Measurements from ENCODE around the gene HDAC8. TPM values are rescaled to one million over a fixed set of nuclear protein-coding genes. Genes with fewer than 3 reads are reported as not detected.
"Not testable (repeated sequence)": the region's sequence is repeated elsewhere in the genome, so short reads cannot be mapped to it uniquely, and the experiment has no call there.

Gene HDAC8
- total RNA-seq, 1 experiment from 2014 or later, result 33.3 TPM

DNA sequence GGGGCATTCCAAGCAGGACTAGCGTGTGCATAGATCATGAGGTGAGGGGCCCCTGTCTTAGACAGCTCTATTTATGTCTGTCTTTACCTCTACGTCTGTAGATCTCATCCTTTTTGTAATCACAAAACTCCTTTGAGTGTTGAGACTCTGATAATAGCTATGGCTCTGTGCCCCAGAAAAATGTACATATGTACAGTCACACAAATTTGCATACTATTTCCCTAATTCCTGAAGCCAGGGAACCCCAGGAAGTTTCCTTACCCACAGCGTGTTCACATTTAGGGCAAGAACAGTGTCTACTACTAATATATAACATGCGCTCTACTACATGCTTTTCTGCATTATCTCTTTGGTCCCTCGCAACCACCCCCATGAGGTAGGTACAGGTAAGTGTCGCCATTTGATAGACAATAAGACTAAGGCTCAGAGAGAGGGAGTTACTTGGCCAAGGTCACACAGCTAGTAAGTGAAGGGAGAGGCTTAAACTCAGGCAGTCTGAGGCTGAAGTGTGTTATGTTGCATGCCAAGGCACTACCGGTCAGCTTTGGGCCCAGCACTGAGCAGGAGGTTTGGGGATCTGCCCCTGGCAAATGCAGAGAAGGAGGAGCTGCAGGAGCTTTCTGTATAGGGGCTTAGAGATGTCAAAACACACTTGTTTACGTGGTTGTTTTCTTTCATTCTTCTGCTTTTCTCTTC lies 245.9 kb downstream of the HDAC8 start:
- H3K36me3 ChIP-seq, result no peaks in the 10 kb centered on the region
- H3K4me1 ChIP-seq (replicated peaks), result no peaks in the 10 kb centered on the region
- DNase-seq (ENCODE audit: low read depth in 1 of 2, low spot score in 2 of 2), result no peak
- no peaks in the 10 kb centered on the region for H3K9me3 ChIP-seq (replicated peaks)
- H3K27me3 ChIP-seq (replicated peaks), result no peaks in the 10 kb centered on the region
- no peak overlapping the region for H3K4me3 ChIP-seq
- H3K27ac ChIP-seq, result no peak overlapping the region

DNA sequence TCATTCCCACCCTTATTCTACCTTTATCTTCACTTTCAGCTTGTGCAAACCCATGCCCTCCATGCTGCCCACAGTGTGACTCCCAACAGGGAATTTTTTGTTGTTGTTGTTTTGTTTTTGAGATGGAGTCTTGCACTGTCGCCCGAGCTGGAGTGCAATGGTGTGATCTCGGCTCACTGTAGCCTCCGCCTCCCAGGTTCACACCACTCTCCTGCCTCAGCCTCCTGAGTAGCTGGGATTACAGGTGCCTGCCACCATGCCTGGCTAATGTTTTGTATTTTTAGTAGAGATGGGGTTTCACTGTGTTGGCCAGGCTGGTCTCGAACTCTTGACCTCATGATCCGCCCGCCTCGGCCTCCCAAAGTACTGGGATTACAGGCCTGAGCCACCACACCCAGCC lies 253.0 kb downstream of the HDAC8 start:
- DNase-seq (ENCODE audit: low read depth in 1 of 2, low spot score in 2 of 2); H3K4me3 ChIP-seq; H3K27ac ChIP-seq; H3K27me3 ChIP-seq (replicated peaks); H3K36me3 ChIP-seq; H3K9me3 ChIP-seq (replicated peaks); H3K4me1 ChIP-seq (replicated peaks): not testable (repeated sequence)

- no peak for DNase-seq (ENCODE audit: low read depth in 1 of 2, low spot score in 2 of 2)
- no peaks in the 10 kb centered on the region for H3K4me1 ChIP-seq (replicated peaks)
- no peak overlapping the region for H3K4me3 ChIP-seq
- no peaks in the 10 kb centered on the region for H3K9me3 ChIP-seq (replicated peaks)
- H3K27ac ChIP-seq, result no peak overlapping the region
- no peaks in the 10 kb centered on the region for H3K36me3 ChIP-seq
- no peaks in the 10 kb centered on the region for H3K27me3 ChIP-seq (replicated peaks)
These were observed 255.5 kb downstream of the HDAC8 start for GRCh38 chrX:72317139-72317538.

DNA sequence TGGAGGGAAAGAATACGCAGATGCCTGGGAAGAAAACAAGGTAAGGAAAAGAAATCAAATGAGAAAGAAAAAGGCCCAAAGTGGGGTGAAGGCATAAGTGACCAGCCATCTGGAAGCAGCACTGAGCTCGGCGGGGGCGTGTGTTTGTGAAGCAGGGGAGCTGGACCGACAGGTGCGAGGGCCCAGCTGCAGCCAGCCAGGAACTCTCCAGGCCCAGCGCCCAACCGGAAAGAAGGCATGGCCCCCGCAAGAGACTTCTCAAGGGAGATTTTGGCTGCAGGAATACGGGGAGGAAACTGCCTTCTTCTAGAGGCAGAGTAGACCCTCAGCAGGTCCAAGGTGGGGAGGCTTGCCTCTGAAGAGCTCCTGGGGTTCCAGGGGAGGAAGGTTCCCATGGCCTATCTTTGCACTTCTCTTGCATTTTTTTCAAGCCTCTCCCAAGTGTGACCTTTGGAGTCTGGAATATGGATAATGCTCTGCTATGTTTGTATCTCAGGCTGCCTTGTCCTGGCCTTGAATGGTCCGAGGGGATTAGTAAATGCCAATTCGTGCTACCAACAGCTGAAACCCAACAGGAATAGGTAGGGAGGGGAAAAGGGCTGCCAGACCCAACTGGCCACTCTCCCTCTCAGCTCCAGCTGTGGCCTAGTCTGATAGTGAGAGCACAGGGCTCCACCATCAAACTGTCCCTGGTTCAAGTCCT lies 256.1 kb downstream of the HDAC8 start:
- no peaks in the 10 kb centered on the region for H3K4me1 ChIP-seq (replicated peaks)
- no peaks in the 10 kb centered on the region for H3K27me3 ChIP-seq (replicated peaks)
- no peak overlapping the region for H3K27ac ChIP-seq
- H3K36me3 ChIP-seq, result no peaks in the 10 kb centered on the region
- no peak for DNase-seq (ENCODE audit: low read depth in 1 of 2, low spot score in 2 of 2)
- H3K4me3 ChIP-seq, result no peak overlapping the region
- H3K9me3 ChIP-seq (replicated peaks), result no peaks in the 10 kb centered on the region

DNA sequence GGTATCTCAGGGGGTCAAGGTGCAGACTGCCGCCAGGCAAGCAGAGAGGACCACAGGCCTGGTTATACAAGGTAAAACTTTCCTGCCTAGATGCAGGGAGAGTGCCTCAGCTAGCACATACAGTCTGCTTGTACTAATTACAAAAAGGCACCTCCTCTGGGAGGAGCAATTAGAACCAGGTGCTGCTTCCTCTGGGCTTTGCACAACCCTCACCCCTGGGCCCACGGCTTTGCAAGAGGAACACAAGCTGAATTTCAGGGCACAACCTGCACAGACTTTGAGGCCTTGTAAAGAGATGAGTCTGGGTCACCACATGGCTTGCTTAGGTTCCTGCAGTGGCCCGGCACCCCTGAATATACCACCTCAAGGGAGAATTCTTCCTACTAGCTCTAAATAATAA lies 257.8 kb downstream of the HDAC8 start:
- Histone ChIP-seq H3K4me1 (replicated peaks) (no peaks in the 10 kb centered on the region), H3K36me3 (no peaks in the 10 kb centered on the region), H3K27ac (no peak overlapping the region), H3K27me3 (replicated peaks) (no peaks in the 10 kb centered on the region), H3K9me3 (replicated peaks) (no peaks in the 10 kb centered on the region), H3K4me3 (no peak overlapping the region)
- DNase-seq (ENCODE audit: low read depth in 1 of 2, low spot score in 2 of 2), result no peak

DNA sequence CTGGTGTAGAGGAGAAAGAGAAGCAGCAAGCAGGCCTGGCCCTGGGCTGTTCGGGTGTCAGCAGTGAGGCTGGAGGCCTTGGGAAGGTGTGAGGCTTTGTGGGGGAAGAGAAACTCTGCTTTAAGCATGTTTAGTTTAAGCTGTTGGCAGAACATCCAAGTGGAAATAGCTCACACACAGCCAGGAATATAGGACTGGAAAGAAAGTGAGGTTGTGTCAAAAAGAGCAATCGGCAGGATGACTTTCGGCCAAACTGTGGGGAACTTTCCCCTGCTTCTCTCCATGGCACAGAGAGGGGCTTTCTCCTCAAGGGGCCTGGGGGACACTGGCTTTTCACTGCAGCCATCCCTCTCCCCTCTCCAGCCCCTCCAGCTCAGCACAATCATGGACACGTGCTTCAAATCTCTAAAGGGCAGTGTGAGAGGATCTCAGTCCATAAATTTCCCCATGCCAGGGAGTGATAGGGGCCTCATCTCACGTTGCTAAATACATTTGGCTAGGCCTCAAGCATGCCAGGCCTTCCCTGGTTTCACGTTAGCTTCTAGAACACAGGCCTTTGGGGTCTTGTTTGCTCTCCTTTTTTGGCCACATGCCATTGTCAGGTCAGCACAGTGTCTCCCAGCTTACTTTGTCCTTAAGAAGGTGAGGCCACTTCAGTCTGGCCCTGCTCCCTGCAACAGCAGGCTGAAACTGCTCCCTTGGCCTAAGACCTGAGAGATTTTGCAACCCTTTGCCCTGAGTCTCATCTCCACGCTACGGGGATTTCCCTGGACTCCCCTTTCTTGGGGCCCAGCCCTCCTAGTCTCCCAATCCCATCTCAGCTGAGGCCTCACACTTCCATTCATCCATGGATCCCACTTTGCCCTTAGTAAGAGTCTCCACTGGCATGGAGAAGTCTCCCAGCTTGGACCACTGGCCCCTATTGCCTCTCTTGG lies 258.7 kb downstream of the HDAC8 start:
- Histone ChIP-seq H3K36me3 (no peaks in the 10 kb centered on the region), H3K27me3 (replicated peaks) (no peaks in the 10 kb centered on the region), H3K4me1 (replicated peaks) (peaks cover 2% of the 10 kb centered on the region; the same call in 1 of the 2 replicates), H3K4me3 (no peak overlapping the region), H3K27ac (no peak overlapping the region), H3K9me3 (replicated peaks) (no peaks in the 10 kb centered on the region)
- DNase-seq (ENCODE audit: low read depth in 1 of 2, low spot score in 2 of 2), result no peak

GRCh38 chrX:72312311-72312940 lies 260.2 kb downstream of the HDAC8 start:
- Histone ChIP-seq H3K9me3 (replicated peaks) (no peaks in the 10 kb centered on the region), H3K4me3 (no peak overlapping the region), H3K27ac (no peak overlapping the region), H3K36me3 (no peaks in the 10 kb centered on the region), H3K4me1 (replicated peaks) (peaks cover 8% of the 10 kb centered on the region), H3K27me3 (replicated peaks) (peaks cover 10% of the 10 kb centered on the region)
- no peak for DNase-seq (ENCODE audit: low read depth in 1 of 2, low spot score in 2 of 2)

- Histone ChIP-seq H3K9me3 (replicated peaks) (no peaks in the 10 kb centered on the region), H3K4me1 (replicated peaks) (peaks cover 28% of the 10 kb centered on the region), H3K4me3 (no peak overlapping the region), H3K27me3 (replicated peaks) (peaks cover 31% of the 10 kb centered on the region), H3K36me3 (no peaks in the 10 kb centered on the region), H3K27ac (no peak overlapping the region)
- no peak for DNase-seq (ENCODE audit: low read depth in 1 of 2, low spot score in 2 of 2)
These were observed 263.2 kb downstream of the HDAC8 start for GRCh38 chrX:72309297-72310071.

GRCh38 chrX:72308566-72309296 lies 263.9 kb downstream of the HDAC8 start:
- peaks cover 33% of the 10 kb centered on the region for H3K27me3 ChIP-seq (replicated peaks)
- H3K36me3 ChIP-seq, result no peaks in the 10 kb centered on the region
- no peak overlapping the region for H3K4me3 ChIP-seq
- peak; percentile 50 to 55 for DNase-seq (ENCODE audit: low read depth in 1 of 2, low spot score in 2 of 2)
- H3K4me1 ChIP-seq (replicated peaks), result peaks cover 28% of the 10 kb centered on the region
- no peak overlapping the region for H3K27ac ChIP-seq
- no peaks in the 10 kb centered on the region for H3K9me3 ChIP-seq (replicated peaks)

DNA sequence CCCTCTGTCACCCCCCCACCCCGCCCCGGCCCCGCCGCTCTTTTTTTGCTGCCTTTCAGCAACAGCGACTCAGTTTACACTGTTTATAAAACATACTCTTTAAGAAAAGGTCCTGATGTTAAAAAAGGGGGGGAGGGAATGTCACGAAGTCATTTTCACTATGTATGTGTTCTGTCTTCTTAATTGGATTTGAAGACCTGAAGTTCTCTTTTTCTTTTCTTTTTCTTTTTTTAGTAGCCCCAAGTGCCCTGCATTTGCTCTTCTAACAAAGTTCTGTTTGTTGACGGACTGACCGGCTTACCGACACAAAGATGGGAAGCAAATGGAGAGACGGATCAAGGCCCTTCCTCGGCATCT lies 264.5 kb downstream of the HDAC8 start:
- Histone ChIP-seq H3K4me1 (replicated peaks) (peaks cover 28% of the 10 kb centered on the region), H3K27ac (no peak overlapping the region), H3K27me3 (replicated peaks) (peaks cover 33% of the 10 kb centered on the region), H3K9me3 (replicated peaks) (no peaks in the 10 kb centered on the region), H3K4me3 (no peak overlapping the region), H3K36me3 (no peaks in the 10 kb centered on the region)
- DNase-seq (ENCODE audit: low read depth in 1 of 2, low spot score in 2 of 2), result no peak

DNA sequence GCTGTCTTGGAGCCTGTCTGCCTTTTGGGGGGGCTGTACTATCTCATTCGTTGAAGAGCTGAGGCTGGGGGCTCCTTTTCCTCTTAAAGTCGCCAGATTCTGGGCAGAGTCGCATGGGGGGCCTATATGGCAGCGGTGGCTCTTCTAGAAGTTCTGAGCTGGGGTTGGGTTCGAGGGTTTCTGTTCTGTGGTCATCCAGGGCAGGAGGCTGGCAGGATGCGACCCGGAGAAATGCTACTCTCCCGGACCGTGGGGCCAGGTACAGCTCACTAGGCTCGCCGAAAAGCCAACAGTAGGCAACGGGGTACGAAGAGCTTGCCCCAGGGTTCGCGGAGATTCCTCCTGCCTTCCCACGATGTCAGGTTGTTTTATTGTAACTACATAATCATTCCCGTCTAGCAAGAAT lies 265.0 kb downstream of the HDAC8 start:
- Histone ChIP-seq H3K27me3 (replicated peaks) (peaks cover 33% of the 10 kb centered on the region), H3K9me3 (replicated peaks) (no peaks in the 10 kb centered on the region), H3K4me3 (no peak overlapping the region), H3K36me3 (no peaks in the 10 kb centered on the region), H3K27ac (no peak overlapping the region), H3K4me1 (replicated peaks) (peaks cover 28% of the 10 kb centered on the region)
- no peak for DNase-seq (ENCODE audit: low read depth in 1 of 2, low spot score in 2 of 2)

DNA sequence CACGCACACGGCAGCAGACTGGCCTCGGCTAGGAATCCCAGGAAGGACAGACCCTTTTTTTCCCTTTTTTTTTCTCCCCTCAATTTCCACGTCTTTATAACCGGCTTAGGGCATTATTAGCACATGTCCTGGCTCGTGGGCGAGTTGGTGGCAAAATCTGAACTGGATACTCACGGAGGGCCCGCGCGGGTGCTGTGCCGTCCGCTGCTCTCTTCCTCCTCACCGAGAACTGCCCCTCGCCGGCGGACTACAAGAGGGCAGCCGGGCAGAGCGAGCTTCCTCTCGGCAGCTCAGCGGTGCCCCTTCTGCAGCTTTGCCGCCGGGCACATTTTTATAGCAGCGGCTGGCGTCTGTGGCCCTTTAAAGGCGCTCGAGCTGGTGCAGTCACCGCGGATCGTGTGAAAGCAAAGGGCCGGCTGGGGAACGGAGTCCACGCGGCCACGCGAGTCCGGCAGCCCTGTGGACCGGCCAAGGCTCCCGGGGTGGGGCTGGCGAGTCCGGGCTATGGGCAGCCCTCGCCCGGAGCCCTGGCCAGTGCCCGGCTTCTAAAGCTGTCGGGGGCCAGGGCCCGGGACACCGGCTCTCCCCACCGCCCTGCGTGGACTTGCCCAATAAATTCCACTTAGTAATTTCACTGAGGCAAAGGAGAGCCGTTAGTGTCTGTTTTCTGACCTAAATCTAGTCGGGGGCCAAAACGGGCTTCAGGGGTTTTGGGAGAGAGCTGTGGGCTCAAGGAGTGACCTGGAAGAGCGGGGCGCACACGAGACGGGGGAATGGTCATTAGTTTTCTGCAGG lies 265.6 kb downstream of the HDAC8 start:
- peak overlapping the region; percentile 37 for H3K4me3 ChIP-seq
- peaks cover 33% of the 10 kb centered on the region for H3K27me3 ChIP-seq (replicated peaks)

More for the DNA sequence above, 265.6 kb downstream of the HDAC8 start:
- Histone ChIP-seq H3K9me3 (replicated peaks) (no peaks in the 10 kb centered on the region), H3K36me3 (no peaks in the 10 kb centered on the region), H3K27ac (no peak overlapping the region), H3K4me1 (replicated peaks) (peaks cover 28% of the 10 kb centered on the region)
- DNase-seq (ENCODE audit: low read depth in 1 of 2, low spot score in 2 of 2), result peak; percentile 60 to 62
